H1 (cell line): ENCODE measurements around the gene SOX10. TPM values are rescaled to one million over a fixed set of nuclear protein-coding genes. Genes with fewer than 3 reads are reported as not detected.

Experiments used
- CTCF ChIA-PET: fragments of 300-600 bp; sonication (Branson Sonifier 250); formaldehyde crosslinking; loops from one replicate; lab custom pipeline; 2021; ENCODE audit not compliant: partially characterized antibody; lab: Charles Lee
- POLR2A ChIA-PET: fragments of 300-600 bp; sonication (Branson Sonifier 250); formaldehyde crosslinking; loops from one replicate; lab custom pipeline; 2021; ENCODE audit warnings: inconsistent platforms; ENCODE audit not compliant: partially characterized antibody; lab: Charles Lee
- DNase-seq, 2 experiments: peaks; one replicate each; pipeline versions ENCODE4 v3.0.0 to v3.0.0-alpha.2; 2010 to 2022; ENCODE audit warnings: low spot score in 2 of 2, low read depth in 1 of 2, mixed read lengths in 1 of 2
- FAIRE-seq: peaks from 2 replicates; lab custom pipeline; 2011; peaks lifted over from hg19 to GRCh38; lab: Jason Lieb, UNC
- H2AFZ ChIP-seq: 2 replicates; pipeline ENCODE4 v1.8.1; 2012; ENCODE audit warnings: low read length, inconsistent platforms
- H2AK5ac ChIP-seq: 2 replicates; pipeline ENCODE4 v1.6.1; 2013; ENCODE audit warnings: low read depth, low read length
- H2BK120ac ChIP-seq: replicated peaks from 2 replicates; pipeline ENCODE3; 2013; ENCODE audit warnings: low read depth, low read length, inconsistent platforms
- H2BK12ac ChIP-seq: 2 replicates; pipeline ENCODE4 v1.6.1; 2013; ENCODE audit warnings: low read depth, low read length
- H2BK15ac ChIP-seq: 2 replicates; pipeline ENCODE4 v1.6.1; 2013; ENCODE audit warnings: low read length
- H2BK20ac ChIP-seq: 2 replicates; pipeline ENCODE4 v1.6.1; 2013; ENCODE audit warnings: low read length
- H2BK5ac ChIP-seq: 2 replicates; pipeline ENCODE4 v1.6.1; 2013; ENCODE audit warnings: low read depth, low read length
- H3K14ac ChIP-seq: 2 replicates; pipeline ENCODE4 v1.6.1; 2013; ENCODE audit warnings: inconsistent platforms; ENCODE audit not compliant: insufficient read length
- H3K18ac ChIP-seq: 2 replicates; pipeline ENCODE4 v1.6.1; 2013; ENCODE audit warnings: low read length; ENCODE audit errors: extremely low read depth
- H3K23ac ChIP-seq: 2 replicates; pipeline ENCODE4 v1.6.1; 2013; ENCODE audit warnings: inconsistent platforms; ENCODE audit not compliant: insufficient read length
- H3K23me2 ChIP-seq: 2 replicates; pipeline ENCODE4 v1.6.1; 2013; ENCODE audit warnings: low read depth, low read length
- H3K27ac ChIP-seq: 2 replicates; pipeline ENCODE4 v1.6.1; 2011; ENCODE audit warnings: low read depth, low read length, inconsistent platforms
- H3K27me3 ChIP-seq, 4 experiments: replicated peaks in 1 of 4; 1 replicate in 1 of 4; 2 replicates in 3 of 4; pipeline versions ENCODE4 v1.6.1 to v1.8.1; 2011 to 2013; ENCODE audit warnings: low read length in 3 of 4, mild to moderate bottlenecking in 3 of 4, inconsistent platforms in 2 of 4, mixed read lengths in 2 of 4, moderate library complexity in 1 of 4; ENCODE audit not compliant: control insufficient read depth in 3 of 4, insufficient read depth in 3 of 4; ENCODE audit errors: extremely low read depth in 1 of 4
- H3K36me3 ChIP-seq, 4 experiments: 2 replicates each; pipeline versions ENCODE4 v1.6.1 to v1.8.1; 2011 to 2013; ENCODE audit warnings: mild to moderate bottlenecking in 4 of 4, low read length in 3 of 4, moderate library complexity in 2 of 4, control low read depth in 1 of 4, inconsistent platforms in 1 of 4; ENCODE audit not compliant: insufficient read depth in 4 of 4, control insufficient read depth in 2 of 4
- H3K4ac ChIP-seq: replicated peaks from 2 replicates; pipeline ENCODE3; 2013; ENCODE audit warnings: low read length, low read depth, mixed read lengths, inconsistent platforms; ENCODE audit not compliant: insufficient read length
- H3K4me1 ChIP-seq, 4 experiments: replicated peaks in 1 of 4; 1 replicate in 1 of 4; 2 replicates in 3 of 4; pipeline versions ENCODE4 v1.6.1 to v1.8.1; 2011 to 2013; ENCODE audit warnings: low read length in 3 of 4, inconsistent platforms in 2 of 4, mixed read lengths in 1 of 4; ENCODE audit not compliant: insufficient read depth in 4 of 4, control insufficient read depth in 3 of 4
- H3K4me2 ChIP-seq, 2 experiments: 2 replicates each; pipeline versions ENCODE4 v1.6.1 to v1.8.1; 2011 to 2013; ENCODE audit warnings: low read depth in 2 of 2, low read length in 2 of 2, control low read depth in 1 of 2, inconsistent platforms in 1 of 2, mild to moderate bottlenecking in 1 of 2; ENCODE audit not compliant: insufficient read depth in 1 of 2
- H3K4me3 ChIP-seq, 4 experiments: fragments of 200-600, 300-600 bp in 1 of 4; sonication (generic), shearing (Covaris generic), sonication (Bioruptor Twin) in 1 of 4; 2 replicates each; pipeline versions ENCODE4 v1.5.1 to v1.8.1; 2011 to 2016; ENCODE audit warnings: low read length in 4 of 4, low read depth in 3 of 4, control low read depth in 2 of 4, inconsistent platforms in 2 of 4, mild to moderate bottlenecking in 2 of 4, mixed read lengths in 1 of 4, moderate library complexity in 1 of 4; ENCODE audit not compliant: insufficient read depth in 2 of 4; ENCODE audit errors: extremely low read depth in 1 of 4
- H3K56ac ChIP-seq: replicated peaks from 2 replicates; pipeline ENCODE3; 2013; ENCODE audit warnings: low read depth, mild to moderate bottlenecking, mixed read lengths, low read length, inconsistent platforms; ENCODE audit not compliant: insufficient read length
- H3K79me1 ChIP-seq: 2 replicates; pipeline ENCODE4 v1.6.1; 2013; ENCODE audit warnings: low read depth, low read length, control low read depth
- H3K79me2 ChIP-seq, 2 experiments: 2 replicates each; pipeline versions ENCODE4 v1.6.1 to v1.8.1; 2012 to 2013; ENCODE audit warnings: low read length in 2 of 2, mild to moderate bottlenecking in 2 of 2, inconsistent platforms in 1 of 2; ENCODE audit not compliant: insufficient read depth in 2 of 2, control insufficient read depth in 1 of 2
- H3K9ac ChIP-seq, 4 experiments: replicated peaks in 1 of 4; 1 replicate in 1 of 4; 2 replicates in 3 of 4; pipeline versions ENCODE4 v1.6.1 to v1.8.1; 2011 to 2013; ENCODE audit warnings: low read depth in 3 of 4, low read length in 3 of 4, control low read depth in 2 of 4, mild to moderate bottlenecking in 2 of 4, moderate library complexity in 2 of 4, inconsistent platforms in 1 of 4; ENCODE audit errors: extremely low read depth in 1 of 4
- H3K9me3 ChIP-seq, 2 experiments: 2 replicates each; pipeline versions ENCODE4 v1.6.1 to v1.8.1; 2012 to 2013; ENCODE audit warnings: mild to moderate bottlenecking in 2 of 2, moderate library complexity in 2 of 2, control low read depth in 1 of 2, inconsistent platforms in 1 of 2, low read depth in 1 of 2, low read length in 1 of 2, mixed read lengths in 1 of 2; ENCODE audit not compliant: insufficient read depth in 2 of 2
- H4K20me1 ChIP-seq, 2 experiments: replicated peaks in 1 of 2; 2 replicates each; pipeline versions ENCODE3 to v1.8.1; 2011 to 2013; ENCODE audit warnings: inconsistent platforms in 2 of 2, low read length in 2 of 2, mild to moderate bottlenecking in 1 of 2; ENCODE audit not compliant: insufficient read depth in 2 of 2, control insufficient read depth in 1 of 2
- H4K5ac ChIP-seq: 2 replicates; pipeline ENCODE4 v1.6.1; 2013; ENCODE audit warnings: low read length, low read depth, mixed read lengths, inconsistent platforms; ENCODE audit not compliant: insufficient read length
- H4K8ac ChIP-seq: 2 replicates; pipeline ENCODE4 v1.8.0; 2013; ENCODE audit warnings: mild to moderate bottlenecking, moderate library complexity, low read length, inconsistent platforms; ENCODE audit not compliant: insufficient read depth; ENCODE audit errors: extremely low read depth
- H4K91ac ChIP-seq: replicated peaks from 2 replicates; pipeline ENCODE3; 2013; ENCODE audit warnings: low read length, mixed read lengths, inconsistent platforms; ENCODE audit not compliant: insufficient read length
- ASH2L ChIP-seq: fragments of 200-600, 300-600 bp; sonication (generic); IDR thresholded peaks from one replicate; pipeline ENCODE4 v1.7.1; 2017; ENCODE audit warnings: low read length
- BCL11A ChIP-seq, 2 experiments: IDR thresholded peaks; one replicate each; pipeline ENCODE4 v1.6.1; 2011; ENCODE audit warnings: low read depth in 2 of 2, low read length in 2 of 2, mild to moderate bottlenecking in 2 of 2
- GABPA ChIP-seq: IDR thresholded peaks from 2 replicates; pipeline ENCODE4 v1.6.1; 2011; ENCODE audit warnings: mild to moderate bottlenecking, low read length, moderate library complexity, borderline replicate concordance; ENCODE audit not compliant: insufficient read depth
- HDAC2 ChIP-seq, 2 experiments: fragments of 300-600 bp in 1 of 2; sonication (generic) in 1 of 2; IDR thresholded peaks; 2 replicates each; pipeline ENCODE4 v1.6.1; 2011 to 2012; ENCODE audit warnings: low read depth in 2 of 2, low read length in 2 of 2, mild to moderate bottlenecking in 2 of 2, moderate library complexity in 2 of 2, borderline replicate concordance in 1 of 2, inconsistent platforms in 1 of 2
- JUN ChIP-seq: IDR thresholded peaks from 2 replicates; pipeline ENCODE4 v1.6.1; 2011; ENCODE audit warnings: low read depth, mild to moderate bottlenecking, improper control_type of control experiment, low read length
- JUND ChIP-seq: IDR thresholded peaks from 2 replicates; pipeline ENCODE4 v1.6.1; 2011; ENCODE audit warnings: mild to moderate bottlenecking, improper control_type of control experiment, low read length
- KDM4A ChIP-seq: IDR thresholded peaks from one replicate; pipeline ENCODE4 v1.7.1; 2012; ENCODE audit warnings: low read depth, mild to moderate bottlenecking, moderate library complexity, low read length, inconsistent platforms; ENCODE audit not compliant: severe bottlenecking
- KDM5A ChIP-seq: fragments of 200-600 bp; IDR thresholded peaks from 2 replicates; pipeline ENCODE4 v1.7.1; 2012; ENCODE audit warnings: mild to moderate bottlenecking, low read length, inconsistent platforms, mixed read lengths
- PHF8 ChIP-seq: fragments of 200-600 bp; sonication (generic); conservative IDR thresholded peaks from 2 replicates; pipeline ENCODE4 v1.7.1; 2012; ENCODE audit warnings: low read depth, mild to moderate bottlenecking, inconsistent platforms, low read length, moderate library complexity
- TBP ChIP-seq: IDR thresholded peaks from 2 replicates; pipeline ENCODE4 v1.6.1; 2011; ENCODE audit warnings: low read depth, low read length, improper control_type of control experiment
- TCF12 ChIP-seq: IDR thresholded peaks from 2 replicates; pipeline ENCODE4 v1.6.1; 2011; ENCODE audit warnings: low read depth, mild to moderate bottlenecking, low read length
- USF2 ChIP-seq: IDR thresholded peaks from 2 replicates; pipeline ENCODE4 v1.6.1; 2011; ENCODE audit warnings: low read length, improper control_type of control experiment
- WGBS, 2 experiments: shearing (Covaris generic) in 1 of 2; methylation state at CpG; one replicate each; pipeline versions ENCODE4 v1.1.6 to v1.1.7; 2013 to 2015; ENCODE audit warnings: low lambda C conversion rate in 2 of 2, mixed read lengths in 2 of 2, inconsistent platforms in 1 of 2, low coverage in 1 of 2, missing lambda C conversion rate in 1 of 2; ENCODE audit not compliant: insufficient replicate concordance in 2 of 2, insufficient coverage in 1 of 2, insufficient read length in 1 of 2; ENCODE audit errors: extremely low coverage in 1 of 2, missing lambda C conversion rate in 1 of 2; 5-methylcytosine and 5-hydroxymethylcytosine counted together
- polyA plus RNA-seq, 7 experiments: library from polyadenylated mRNA; depleted of rRNA in 3 of 7; stranded (reverse) in 5 of 7; unstranded in 2 of 7; fragments of >200 nt in 5 of 7; fragments of 200-250 nt in 2 of 7; gene quantifications; 1 replicate in 5 of 7; 2 replicates in 1 of 7; 4 replicates in 1 of 7; pipeline versions ENCODE4 v1.2.1 to v1.2.3, GENCODE V29; 2011 to 2013; ENCODE audit warnings: missing spikeins in 2 of 7, mixed read lengths in 2 of 7
- total RNA-seq: library from RNA; stranded (reverse); fragmentation: NEBNext Ultra II Directional; extraction: Animal tissue kit (Norgen Biotek cat#: 25700); gene quantifications from 2 replicates; pipeline ENCODE4 v1.2.1, GENCODE V29; 2021

SOX10 gene
- total and polyA plus RNA-seq, 2 of the 8 experiments (the other 6 are each of a cell fraction or from before 2014, with no cell fraction given): 2.7 TPM

GRCh38 chr22:37943825-37944198, 40.5 kb downstream of the SOX10 start:
- H3K79me1 ChIP-seq: no peaks in the 10 kb centered on the region
- H4K20me1 ChIP-seq: no peaks in the 10 kb centered on the region
- no peak overlapping the region for H2AK5ac ChIP-seq
- ChIA-PET CTCF (interaction anchor here (0.7 to 2.7 kb wide), 4 partner anchors 10 to 22 kb away, joined by 3 to 9 read pairs (median 3); no protein-coding TSS in a partner anchor), POLR2A (interaction anchor here (1.0 kb wide), 1 partner anchor 9 kb away, joined by 5 read pairs; no protein-coding TSS in a partner anchor)
- DNase-seq: no peak
- no peak overlapping the region for H3K14ac ChIP-seq
- H2BK120ac ChIP-seq: no peak overlapping the region
- no peak for FAIRE-seq
- no peak overlapping the region for H2BK15ac ChIP-seq
- no peak overlapping the region for H3K18ac ChIP-seq
- no peak overlapping the region for H4K8ac ChIP-seq
- no peaks in the 10 kb centered on the region for H3K79me2 ChIP-seq
- no peak overlapping the region for H3K9ac ChIP-seq
- H3K27ac ChIP-seq: no peak overlapping the region
- H3K36me3 ChIP-seq: peaks cover 0 to 4% (median 0%) of the 10 kb centered on the region in 4 experiments; a peak in 2 of 8 replicates
- no peak overlapping the region for H2BK12ac ChIP-seq
- H2BK20ac ChIP-seq: no peak overlapping the region
- H3K23ac ChIP-seq: no peak overlapping the region
- H3K23me2 ChIP-seq: no peaks in the 10 kb centered on the region
- H3K4me2 ChIP-seq: no peak overlapping the region
- H3K4me1 ChIP-seq: no peaks in the 10 kb centered on the region
- H2AFZ ChIP-seq: no peak overlapping the region
- no peak overlapping the region for H2BK5ac ChIP-seq
- H3K56ac ChIP-seq: no peak overlapping the region
- WGBS, 2 experiments: 84% methylated on average over 7 of the region's 7 CpGs; no CpG with 5 or more reads in 1 of the 2 experiments
- H4K91ac ChIP-seq: no peak overlapping the region
- no peaks in the 10 kb centered on the region for H3K9me3 ChIP-seq
- no peaks in the 10 kb centered on the region for H3K27me3 ChIP-seq
- H4K5ac ChIP-seq: no peak overlapping the region
- H3K4me3 ChIP-seq: no peak overlapping the region
- no peak overlapping the region for H3K4ac ChIP-seq
- TF ChIP-seq HDAC2 (IDR thresholded peaks at IDR 0.05; ENCODE audit: borderline replicate concordance in 1 of 2, low read depth in 2 of 2, low read length in 2 of 2) (no peak), TCF12 (no peak), BCL11A (IDR thresholded peaks at IDR 0.05; ENCODE audit: low read depth in 2 of 2, low read length in 2 of 2) (no peak), ASH2L (no peak), KDM4A (no peak), JUN (no peak), JUND (no peak), TBP (no peak), PHF8 (no peak), GABPA (no peak), USF2 (no peak), KDM5A (no peak)
